Right ventricle myocardium inferior (tissue), 1 donor: ENCODE data around the gene CIDEC. TPM values are rescaled to one million over a fixed set of nuclear protein-coding genes. Genes with fewer than 3 reads are reported as not detected.
"Not testable (repeated sequence)": the region's sequence is repeated elsewhere in the genome, so short reads cannot be mapped to it uniquely, and the experiment has no call there.

ENCODE experiments used
- ATAC-seq: fragments of 200-7000 bp; cut with Tn5 transposase; one replicate; pipeline ENCODE4 v1.9.1; 2020; ENCODE audit warnings: mild to moderate bottlenecking, moderate library complexity
- DNase-seq: peaks from one replicate; pipeline ENCODE4 v3.0.0; 2021; ENCODE audit errors: missing footprints
- intact Hi-C: fragments of 100-400 bp; cut with DNase I; formaldehyde crosslinking; loops from one replicate; pipeline ENCODE4 v1.11.0; 2022
- total RNA-seq: library from RNA; stranded (reverse); fragmentation: NEBNext Ultra II Directional; extraction: Animal tissue kit (Norgen Biotek cat#: 25700); gene quantifications from one replicate; pipeline ENCODE4 v1.2.1, GENCODE V29; 2021
- donor health status: DM: no; HTN: yes; CAD: no; lungs with severe emphysema.

CIDEC gene
- total RNA-seq, 1 donor from 2014 or later, result 6.7 TPM

DNA sequence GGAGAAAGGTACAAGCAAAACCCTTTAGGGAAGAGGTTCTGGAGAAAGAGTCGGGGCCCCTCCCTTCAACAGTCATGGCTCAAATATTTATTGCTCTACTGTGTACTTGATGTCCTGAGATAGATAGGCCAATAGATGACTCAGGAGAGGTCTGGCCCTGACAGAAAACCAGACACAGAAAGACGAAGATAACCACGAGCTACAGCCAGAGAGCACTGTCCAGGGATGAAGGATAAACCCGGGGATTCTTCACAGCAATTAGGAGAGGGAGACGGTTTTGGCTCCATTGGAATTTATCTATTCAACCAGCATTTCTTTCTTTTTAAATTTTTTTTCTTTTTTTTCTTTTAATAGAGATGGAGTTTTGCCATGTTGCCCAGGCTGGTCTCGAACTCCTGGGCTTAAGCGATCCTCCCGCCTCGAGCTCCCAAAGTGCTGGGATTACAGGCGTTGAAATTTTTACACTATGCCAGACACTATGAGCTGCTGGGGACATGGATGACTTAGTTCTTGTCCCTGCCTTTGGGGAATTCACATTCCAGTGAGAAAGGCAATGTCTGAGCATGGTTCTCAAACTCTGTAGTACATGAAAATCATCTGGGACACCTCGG, 4.6 kb upstream of the CIDEC start:
- DNase-seq (peak; percentile 28), ATAC-seq (no peak)
- intact Hi-C loops, result no loop called here

DNA sequence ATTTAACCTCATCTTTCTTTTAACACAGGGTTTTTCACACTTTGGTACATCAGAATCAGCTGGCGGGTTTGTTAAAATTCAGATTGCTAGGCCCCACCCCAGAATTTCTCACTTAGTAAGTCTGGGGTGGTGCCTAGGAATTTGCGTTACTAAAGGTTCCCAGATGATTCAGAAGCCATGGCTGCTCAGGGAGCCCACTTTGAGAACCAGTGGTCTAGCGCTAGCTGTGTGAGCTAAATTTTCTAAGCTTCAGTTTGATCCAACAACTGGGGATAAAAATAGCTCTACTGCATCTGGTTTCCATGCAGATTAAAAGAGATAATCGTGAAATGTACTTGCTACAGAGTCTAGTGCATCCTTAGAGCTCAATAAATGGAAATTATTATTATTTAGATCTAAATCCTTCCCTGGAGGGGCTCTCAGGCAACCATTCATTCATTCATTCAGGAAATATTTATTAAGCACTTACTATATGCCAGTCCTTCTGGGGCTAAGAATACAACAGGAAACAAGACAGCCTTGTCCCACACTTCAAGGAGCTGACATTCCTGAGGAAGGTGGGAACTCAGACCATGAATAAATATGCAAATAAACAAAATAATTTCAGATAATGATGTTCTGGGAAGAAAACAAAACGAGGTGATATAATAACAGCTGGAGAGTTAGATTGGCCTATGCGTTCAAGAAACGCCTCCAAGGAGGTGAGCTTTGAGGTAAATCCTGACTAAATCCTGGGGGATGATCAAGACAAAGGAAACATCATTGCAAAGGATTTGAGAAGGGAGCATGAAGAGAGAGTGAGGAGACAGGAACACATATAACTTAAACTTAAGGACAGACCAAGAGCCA, 3.9 kb upstream of the CIDEC start:
- intact Hi-C loops, result no loop called here
- ATAC-seq (no peak), DNase-seq (no peak)

DNA sequence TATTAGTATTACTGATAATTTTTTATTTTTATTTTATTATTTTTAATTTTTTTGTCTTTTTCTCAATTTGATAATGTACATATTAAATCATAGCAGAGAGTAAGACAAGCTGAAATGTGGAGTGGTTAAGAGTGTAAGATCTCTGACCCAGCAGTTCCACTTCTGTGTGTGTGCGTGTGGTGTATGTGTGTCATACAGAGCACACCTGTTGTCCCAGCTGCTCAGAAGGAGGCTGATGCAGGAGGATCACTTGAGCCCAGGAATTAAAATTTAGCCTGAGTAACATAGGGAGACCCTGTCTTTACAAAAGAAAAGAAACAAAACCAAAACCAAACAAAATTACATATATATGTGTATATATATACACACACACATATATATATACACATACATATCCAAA, 1.4 kb upstream of the CIDEC start:
- no peak for ATAC-seq
- intact Hi-C loops, result no loop called here
- DNase-seq, result no peak

DNA sequence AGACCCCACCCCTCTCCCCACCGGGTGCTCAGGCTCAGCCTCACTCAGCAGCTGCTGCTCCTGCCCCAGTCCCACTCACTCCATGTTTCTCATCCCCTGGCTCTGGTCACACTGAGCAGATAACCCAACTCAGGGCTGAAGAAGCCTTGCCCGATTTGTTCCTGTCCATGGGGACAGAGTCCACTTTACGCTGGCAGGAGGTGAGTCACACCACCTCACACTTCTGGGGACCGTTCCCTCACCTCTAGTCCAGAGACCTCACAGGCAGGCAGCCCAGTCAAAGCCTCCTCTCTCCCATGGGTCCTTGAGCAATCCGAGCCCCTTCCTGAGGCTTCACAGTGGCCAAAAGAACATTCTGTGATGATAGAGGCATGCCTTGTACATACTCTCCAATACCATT, 1.4 kb downstream of the CIDEC start:
- ATAC-seq, result no peak
- intact Hi-C loops, result no loop called here
- peak; percentile 13 for DNase-seq

DNA sequence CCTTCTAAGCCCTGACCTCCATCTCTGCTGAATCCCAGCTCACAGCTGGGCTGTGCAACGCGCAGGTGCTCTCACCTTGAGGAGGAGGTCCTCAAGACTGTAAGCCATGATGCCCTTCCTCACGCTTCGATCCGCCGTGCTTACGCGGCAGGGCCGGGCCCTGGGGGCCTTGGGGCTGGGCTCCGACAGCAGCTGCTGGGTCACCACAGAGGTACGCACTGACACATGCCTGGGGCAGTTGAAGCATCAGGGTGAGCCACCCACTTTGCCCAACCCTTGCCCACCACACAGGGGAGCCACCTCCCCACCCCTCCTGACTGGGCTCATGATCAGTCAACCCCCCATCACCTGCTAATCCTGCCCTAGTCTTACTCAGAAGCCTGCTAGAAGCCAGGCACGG, 3.1 kb downstream of the CIDEC start:
- ATAC-seq (no peak), DNase-seq (no peak)
- intact Hi-C loops, result no loop called here

DNA sequence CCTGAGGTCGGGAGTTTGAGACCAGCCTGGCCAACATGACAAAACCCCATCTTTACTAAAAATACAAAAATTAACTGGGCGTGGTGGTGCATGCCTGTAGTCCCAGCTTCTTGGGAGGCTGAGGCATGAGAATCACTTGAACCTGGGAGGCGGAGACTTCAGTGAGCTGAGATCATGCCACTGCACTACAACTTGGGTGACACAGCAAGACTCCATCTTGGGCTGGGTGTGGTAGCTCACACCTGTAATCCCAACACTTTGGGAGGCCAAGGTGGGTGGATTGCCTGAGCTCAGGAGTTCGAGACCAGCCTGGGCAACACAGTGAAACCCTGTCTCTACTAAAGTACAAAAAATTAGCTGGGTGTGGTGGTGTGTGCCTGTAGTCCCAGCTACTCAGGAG, 3.8 kb downstream of the CIDEC start:
- DNase-seq, intact Hi-C loops, ATAC-seq: not testable (repeated sequence)

DNA sequence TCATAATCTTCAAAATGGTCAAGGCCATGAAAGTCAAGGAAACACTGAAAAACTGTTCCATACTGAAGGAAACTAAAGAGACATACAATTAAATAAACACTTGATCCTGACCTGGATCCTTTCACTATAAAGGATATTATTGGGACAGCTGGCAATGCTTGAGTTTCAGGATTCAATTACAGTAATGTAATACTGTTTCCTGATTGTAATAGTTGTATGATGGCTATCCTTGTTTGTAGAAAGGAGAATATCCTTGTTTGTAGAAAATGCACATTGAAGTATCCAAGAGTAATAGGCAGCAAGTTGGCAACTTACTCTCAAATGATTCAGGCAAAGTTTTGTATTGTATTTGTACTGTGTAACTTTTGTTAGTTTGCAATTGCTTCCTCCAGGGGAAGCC, 4.6 kb downstream of the CIDEC start:
- ATAC-seq (no peak), DNase-seq (no peak)
- intact Hi-C loops, result no loop called here

DNA sequence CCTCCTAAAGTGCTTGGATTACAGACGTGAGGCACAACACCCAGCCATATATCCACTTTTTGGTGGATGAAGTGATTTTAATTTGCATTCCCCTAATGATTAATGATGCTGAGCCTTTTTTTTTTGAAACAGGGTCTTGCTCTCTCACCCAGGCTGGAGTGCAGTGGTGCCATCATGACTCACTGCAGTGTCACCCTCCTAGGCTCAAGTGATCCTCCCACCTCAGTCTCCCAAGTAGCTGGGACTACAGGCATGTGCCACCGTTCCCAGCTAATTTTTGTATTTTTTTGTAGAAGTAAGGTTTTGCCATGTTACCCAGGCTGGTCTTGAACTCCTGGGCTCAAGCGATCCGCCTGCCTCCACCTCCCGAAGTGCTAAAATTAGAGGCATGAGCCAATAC, 8.0 kb downstream of the CIDEC start:
- intact Hi-C loops, DNase-seq, ATAC-seq: not testable (repeated sequence)

DNA sequence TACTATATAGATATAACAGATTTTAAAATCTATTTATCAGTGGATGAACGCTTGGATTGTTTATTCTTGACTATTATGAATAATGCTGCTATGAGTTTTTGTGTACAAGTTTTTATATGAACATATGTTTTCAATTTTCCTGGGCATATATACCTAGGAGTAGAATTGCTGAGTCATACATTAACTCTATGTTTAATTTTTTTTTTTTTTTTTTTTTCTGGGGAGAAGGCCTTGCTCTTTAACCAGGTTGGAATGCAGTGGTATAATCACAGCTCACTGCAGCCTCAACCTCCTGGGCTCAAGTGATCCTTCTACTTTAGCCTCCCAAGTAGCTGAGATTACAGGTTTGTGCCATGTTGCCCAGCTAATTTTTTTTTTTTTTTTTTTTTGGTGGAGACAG, 9.1 kb downstream of the CIDEC start:
- no peak for DNase-seq
- no peak for ATAC-seq
- intact Hi-C loops, result no loop called here

DNA sequence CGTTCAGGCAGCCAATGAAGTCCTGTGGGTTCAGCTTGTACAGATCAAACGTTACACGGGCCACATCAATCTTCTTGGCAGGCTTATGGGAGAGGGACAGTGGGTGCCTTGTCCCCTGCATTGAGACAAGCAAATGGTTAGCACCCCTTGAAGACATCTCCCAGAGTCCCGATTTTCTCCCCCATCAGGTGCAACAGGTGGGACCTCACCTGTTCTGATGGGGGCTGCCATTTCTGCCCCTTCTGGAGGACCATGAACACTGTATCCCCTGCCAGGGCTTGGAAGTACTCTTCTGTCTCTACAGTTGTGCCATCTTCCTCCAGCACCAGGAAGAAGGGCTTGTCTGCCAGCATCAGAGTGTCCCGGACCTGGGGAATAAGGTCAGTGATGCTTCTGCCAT, 10.1 kb downstream of the CIDEC start:
- intact Hi-C loops, result loop anchor here (10.0 kb wide), 1 partner anchor 45 kb away; the partner anchor contains the start of gene IL17RC
- DNase-seq (no peak), ATAC-seq (no peak)

DNA sequence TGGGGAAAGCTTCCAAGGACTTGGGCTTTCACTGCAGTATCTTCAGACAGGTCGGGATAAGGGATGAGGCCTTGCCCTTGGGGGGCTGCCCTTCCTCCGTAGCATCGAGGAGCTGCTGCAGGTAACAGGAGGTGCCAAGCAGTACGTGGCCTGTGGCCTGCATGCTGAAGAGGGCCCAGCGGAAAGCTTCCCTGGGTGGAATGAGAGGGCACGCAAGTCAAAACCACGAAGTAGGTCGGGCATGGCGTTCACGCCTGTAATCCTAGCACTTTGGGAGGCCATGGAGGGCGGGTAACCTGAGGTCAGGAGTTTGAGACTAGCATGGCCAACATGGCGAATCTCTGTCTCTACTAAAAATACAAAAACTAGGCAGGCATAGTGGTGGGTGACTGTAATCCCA, 12.9 kb downstream of the CIDEC start:
- intact Hi-C loops, result loop anchor here (10.0 kb wide), 1 partner anchor 48 kb away; the partner anchor contains the start of gene IL17RC
- ATAC-seq, result no peak
- no peak for DNase-seq

DNA sequence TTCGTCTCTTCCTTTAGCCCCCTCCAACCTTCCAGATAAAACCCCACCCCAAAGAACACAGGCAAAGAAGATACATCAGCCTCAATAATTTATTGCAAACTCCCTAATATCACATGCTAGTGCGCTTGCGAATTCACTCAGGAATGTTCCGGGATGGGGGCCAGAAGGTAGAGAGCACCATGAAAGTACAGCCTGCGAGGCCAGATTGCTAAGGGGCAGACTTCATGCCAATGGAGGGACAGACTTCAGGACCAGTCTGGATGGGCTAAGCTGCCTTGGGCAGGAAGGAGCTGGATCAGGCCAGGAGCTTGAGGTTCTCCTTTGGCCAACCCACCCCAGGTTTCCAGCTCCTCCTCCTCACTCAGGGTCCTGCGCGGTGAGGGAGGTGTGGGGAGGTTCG, 13.4 kb downstream of the CIDEC start:
- intact Hi-C loops, result loop anchor here (10.0 kb wide), 1 partner anchor 48 kb away; the partner anchor contains the start of gene IL17RC
- no peak for DNase-seq
- no peak for ATAC-seq

DNA sequence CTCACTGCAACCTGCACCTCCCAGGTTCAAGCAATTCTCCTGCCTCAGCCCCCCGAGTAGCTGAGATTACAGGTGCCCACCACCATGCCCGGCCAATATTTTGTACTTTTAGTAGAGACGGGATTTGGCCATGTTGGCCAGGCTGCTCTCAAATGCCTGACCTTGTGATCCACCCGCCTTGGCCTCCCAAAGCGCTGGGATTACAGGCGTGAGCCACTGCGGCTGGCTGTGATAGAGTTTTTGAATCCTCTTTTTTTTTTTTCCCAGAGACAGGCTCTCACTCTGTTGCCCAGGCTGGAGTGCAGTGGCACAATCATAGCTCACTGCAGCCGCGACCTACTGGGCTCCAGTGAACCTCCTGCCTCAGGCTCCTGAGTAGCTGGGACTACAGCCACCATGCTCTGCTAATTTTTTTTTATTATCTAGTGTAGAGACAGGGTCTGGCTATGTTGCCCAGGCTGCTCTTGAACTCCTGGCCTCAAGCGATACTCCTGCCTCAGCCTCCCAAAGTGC, 14.9 kb downstream of the CIDEC start:
- not testable (repeated sequence) for DNase-seq, ATAC-seq
- intact Hi-C loops, result loop anchor here (10.0 kb wide), 1 partner anchor 50 kb away; the partner anchor contains the start of gene IL17RC

DNA sequence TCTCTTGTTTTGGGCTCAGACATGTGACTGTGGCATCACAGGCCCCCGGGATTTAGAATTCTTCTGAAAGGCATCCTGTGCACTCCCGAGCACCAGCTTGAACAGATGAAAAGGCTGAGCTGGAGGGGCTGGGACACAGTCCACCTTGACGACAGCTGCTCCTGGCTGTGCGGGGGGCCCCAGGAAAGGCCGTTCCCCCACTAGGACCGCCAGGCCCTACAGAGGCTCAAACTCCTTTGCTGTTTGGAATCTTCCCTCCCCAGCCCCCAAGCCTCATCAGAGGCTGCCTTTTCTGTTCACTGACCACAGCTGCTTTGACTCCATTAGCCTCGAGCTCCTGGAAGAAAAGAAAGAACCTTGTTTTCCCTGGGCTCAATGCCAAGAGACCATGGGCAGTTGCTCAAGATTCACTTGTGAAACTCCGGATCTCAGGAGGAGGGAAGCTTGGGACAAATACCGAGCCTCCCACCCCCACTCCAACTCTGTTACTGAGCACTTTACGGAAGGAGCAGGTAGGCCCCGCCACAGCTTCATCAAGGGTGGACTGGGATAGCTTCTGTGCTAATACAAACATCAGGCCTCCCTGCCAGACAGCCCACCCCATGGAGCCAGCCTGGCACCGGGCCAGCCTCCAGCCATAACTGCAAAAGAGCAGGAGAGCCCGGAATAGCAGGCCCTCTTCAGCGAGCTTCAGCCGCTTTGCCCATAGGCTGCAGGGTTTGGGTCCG, 15.7 kb downstream of the CIDEC start:
- intact Hi-C loops, result loop anchor here (10.0 kb wide), 1 partner anchor 50 kb away; the partner anchor contains the start of gene IL17RC
- DNase-seq (no peak), ATAC-seq (peak; percentile 64)

DNA sequence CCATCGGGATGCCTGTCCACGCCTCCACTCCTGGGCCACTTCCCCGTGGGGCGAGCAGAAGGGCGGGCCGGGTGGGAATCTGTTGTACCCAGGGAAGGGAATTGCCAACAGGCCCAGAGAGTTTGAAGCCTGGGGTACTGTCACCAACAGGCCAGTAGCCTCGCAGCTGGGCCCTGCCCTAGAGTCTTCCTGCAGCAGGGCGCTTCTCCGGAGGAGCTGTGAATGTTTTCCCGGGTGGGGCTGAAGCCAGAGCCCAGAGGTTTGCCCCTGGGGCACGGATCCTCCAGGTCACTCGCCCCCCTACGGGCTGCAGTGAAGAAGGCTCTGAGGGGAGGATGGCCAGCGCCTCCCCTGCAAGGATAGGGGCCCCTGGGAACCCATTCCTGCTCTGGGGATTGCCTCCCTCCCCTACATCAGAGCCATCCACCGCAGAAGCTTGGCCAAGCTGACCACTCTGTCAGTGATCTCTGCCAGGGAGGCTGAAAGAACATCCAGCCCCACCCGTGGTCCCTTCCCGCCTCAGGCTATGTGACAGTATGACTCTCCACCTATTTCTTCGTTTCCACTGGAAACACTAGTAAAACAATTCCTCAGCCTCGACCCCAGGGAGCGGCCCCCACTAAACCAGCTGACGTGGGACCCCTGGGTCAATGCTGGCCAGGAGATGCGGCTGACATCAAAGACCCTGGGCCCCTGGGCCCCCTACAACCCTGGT, 16.8 kb downstream of the CIDEC start:
- DNase-seq (no peak), ATAC-seq (no peak)
- intact Hi-C loops, result loop anchor here (2.0 to 10.0 kb wide), 2 partner anchors 28 to 52 kb away; partner anchors contain the start of genes IL17RC and JAGN1

DNA sequence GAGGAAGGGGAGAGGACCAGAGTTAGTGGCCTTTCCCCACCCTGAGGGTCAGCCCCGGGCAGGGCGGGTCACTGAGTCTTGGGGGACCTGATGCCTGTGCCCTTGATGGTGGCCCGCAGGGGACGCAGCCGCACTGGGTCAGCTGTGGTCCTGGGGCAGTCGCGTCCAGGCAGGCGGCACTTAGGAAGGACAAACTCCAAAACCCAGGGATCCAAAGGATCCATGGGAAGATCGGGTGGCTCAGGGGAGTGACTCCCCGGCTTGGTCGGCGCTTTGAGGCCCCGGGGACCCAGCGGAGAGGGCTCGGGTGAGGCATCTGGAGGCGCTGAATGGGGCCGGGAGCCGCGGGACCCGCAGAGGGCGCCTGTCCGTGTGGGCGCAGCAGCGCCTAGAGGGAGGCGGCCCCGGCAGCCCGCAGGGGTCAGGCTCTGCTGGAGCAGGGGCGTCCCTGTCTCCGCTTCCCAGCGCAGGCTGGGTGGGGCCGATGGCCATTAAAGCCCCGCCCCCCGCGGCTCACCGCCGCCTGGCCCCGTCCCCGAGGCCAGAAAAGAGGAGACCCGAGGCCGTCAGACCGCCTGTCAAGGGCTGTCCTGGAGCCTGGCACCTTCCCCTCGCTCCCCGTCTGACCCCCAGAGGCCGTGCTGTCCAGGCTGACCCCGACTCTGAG, 17.5 kb downstream of the CIDEC start:
- peak; percentile 84 for DNase-seq
- intact Hi-C loops, result loop anchor here (2.0 to 10.0 kb wide), 2 partner anchors 28 to 52 kb away; partner anchors contain the start of genes IL17RC and JAGN1
- ATAC-seq, result peak; percentile 87

DNA sequence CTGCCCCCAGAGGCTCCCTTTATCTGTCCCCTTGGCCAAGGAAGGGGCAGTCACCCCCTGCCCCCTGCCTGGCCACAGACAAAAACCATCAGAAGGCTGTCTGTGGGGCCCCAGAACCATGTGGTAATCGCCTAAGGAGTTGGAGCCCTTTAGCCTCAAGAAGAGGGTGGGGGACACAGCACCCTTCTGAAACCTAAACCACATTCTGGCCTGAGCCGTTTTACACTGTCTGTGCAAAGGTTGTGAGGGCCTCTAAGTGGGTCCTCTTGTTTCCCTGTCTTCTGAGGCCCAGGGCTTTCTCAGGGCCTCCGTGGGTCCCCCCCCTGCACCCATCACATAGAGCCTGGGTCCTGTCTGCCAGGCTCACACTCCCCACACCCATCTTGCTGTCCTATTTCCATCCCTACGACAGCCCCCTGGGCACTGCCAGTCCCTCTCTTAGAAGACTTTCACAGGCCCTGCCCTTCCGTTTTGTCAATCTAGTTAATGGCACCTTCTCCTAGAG, 18.4 kb downstream of the CIDEC start:
- DNase-seq, result no peak
- intact Hi-C loops, result loop anchor here (2.0 to 10.0 kb wide), 2 partner anchors 29 to 53 kb away; partner anchors contain the start of genes IL17RC and JAGN1
- ATAC-seq, result no peak
